H1 (cell line): ENCODE data around the gene CEP78. TPM values are rescaled to one million over a fixed set of nuclear protein-coding genes. Genes with fewer than 3 reads are reported as not detected.

Experiments used
- CTCF ChIA-PET: fragments of 300-600 bp; sonication (Branson Sonifier 250); formaldehyde crosslinking; loops from one replicate; lab custom pipeline; 2021; ENCODE audit not compliant: partially characterized antibody; lab: Charles Lee
- POLR2A ChIA-PET: fragments of 300-600 bp; sonication (Branson Sonifier 250); formaldehyde crosslinking; loops from one replicate; lab custom pipeline; 2021; ENCODE audit warnings: inconsistent platforms; ENCODE audit not compliant: partially characterized antibody; lab: Charles Lee
- DNase-seq, 2 experiments: peaks; one replicate each; pipeline versions ENCODE4 v3.0.0 to v3.0.0-alpha.2; 2010 to 2022; ENCODE audit warnings: low spot score in 2 of 2, low read depth in 1 of 2, mixed read lengths in 1 of 2
- FAIRE-seq: peaks from 2 replicates; lab custom pipeline; 2011; peaks lifted over from hg19 to GRCh38; lab: Jason Lieb, UNC
- H2AFZ ChIP-seq: 2 replicates; pipeline ENCODE4 v1.8.1; 2012; ENCODE audit warnings: low read length, inconsistent platforms
- H2AK5ac ChIP-seq: 2 replicates; pipeline ENCODE4 v1.6.1; 2013; ENCODE audit warnings: low read depth, low read length
- H2BK120ac ChIP-seq: replicated peaks from 2 replicates; pipeline ENCODE3; 2013; ENCODE audit warnings: low read depth, low read length, inconsistent platforms
- H2BK12ac ChIP-seq: 2 replicates; pipeline ENCODE4 v1.6.1; 2013; ENCODE audit warnings: low read depth, low read length
- H2BK15ac ChIP-seq: 2 replicates; pipeline ENCODE4 v1.6.1; 2013; ENCODE audit warnings: low read length
- H2BK20ac ChIP-seq: 2 replicates; pipeline ENCODE4 v1.6.1; 2013; ENCODE audit warnings: low read length
- H2BK5ac ChIP-seq: 2 replicates; pipeline ENCODE4 v1.6.1; 2013; ENCODE audit warnings: low read depth, low read length
- H3K14ac ChIP-seq: 2 replicates; pipeline ENCODE4 v1.6.1; 2013; ENCODE audit warnings: inconsistent platforms; ENCODE audit not compliant: insufficient read length
- H3K18ac ChIP-seq: 2 replicates; pipeline ENCODE4 v1.6.1; 2013; ENCODE audit warnings: low read length; ENCODE audit errors: extremely low read depth
- H3K23ac ChIP-seq: 2 replicates; pipeline ENCODE4 v1.6.1; 2013; ENCODE audit warnings: inconsistent platforms; ENCODE audit not compliant: insufficient read length
- H3K23me2 ChIP-seq: 2 replicates; pipeline ENCODE4 v1.6.1; 2013; ENCODE audit warnings: low read depth, low read length
- H3K27ac ChIP-seq: 2 replicates; pipeline ENCODE4 v1.6.1; 2011; ENCODE audit warnings: low read depth, low read length, inconsistent platforms
- H3K27me3 ChIP-seq, 4 experiments: replicated peaks in 1 of 4; 1 replicate in 1 of 4; 2 replicates in 3 of 4; pipeline versions ENCODE4 v1.6.1 to v1.8.1; 2011 to 2013; ENCODE audit warnings: low read length in 3 of 4, mild to moderate bottlenecking in 3 of 4, inconsistent platforms in 2 of 4, mixed read lengths in 2 of 4, moderate library complexity in 1 of 4; ENCODE audit not compliant: control insufficient read depth in 3 of 4, insufficient read depth in 3 of 4; ENCODE audit errors: extremely low read depth in 1 of 4
- H3K36me3 ChIP-seq, 4 experiments: 2 replicates each; pipeline versions ENCODE4 v1.6.1 to v1.8.1; 2011 to 2013; ENCODE audit warnings: mild to moderate bottlenecking in 4 of 4, low read length in 3 of 4, moderate library complexity in 2 of 4, control low read depth in 1 of 4, inconsistent platforms in 1 of 4; ENCODE audit not compliant: insufficient read depth in 4 of 4, control insufficient read depth in 2 of 4
- H3K4ac ChIP-seq: replicated peaks from 2 replicates; pipeline ENCODE3; 2013; ENCODE audit warnings: low read length, low read depth, mixed read lengths, inconsistent platforms; ENCODE audit not compliant: insufficient read length
- H3K4me1 ChIP-seq, 4 experiments: replicated peaks in 1 of 4; 1 replicate in 1 of 4; 2 replicates in 3 of 4; pipeline versions ENCODE4 v1.6.1 to v1.8.1; 2011 to 2013; ENCODE audit warnings: low read length in 3 of 4, inconsistent platforms in 2 of 4, mixed read lengths in 1 of 4; ENCODE audit not compliant: insufficient read depth in 4 of 4, control insufficient read depth in 3 of 4
- H3K4me2 ChIP-seq, 2 experiments: 2 replicates each; pipeline versions ENCODE4 v1.6.1 to v1.8.1; 2011 to 2013; ENCODE audit warnings: low read depth in 2 of 2, low read length in 2 of 2, control low read depth in 1 of 2, inconsistent platforms in 1 of 2, mild to moderate bottlenecking in 1 of 2; ENCODE audit not compliant: insufficient read depth in 1 of 2
- H3K4me3 ChIP-seq, 4 experiments: fragments of 200-600, 300-600 bp in 1 of 4; sonication (generic), shearing (Covaris generic), sonication (Bioruptor Twin) in 1 of 4; 2 replicates each; pipeline versions ENCODE4 v1.5.1 to v1.8.1; 2011 to 2016; ENCODE audit warnings: low read length in 4 of 4, low read depth in 3 of 4, control low read depth in 2 of 4, inconsistent platforms in 2 of 4, mild to moderate bottlenecking in 2 of 4, mixed read lengths in 1 of 4, moderate library complexity in 1 of 4; ENCODE audit not compliant: insufficient read depth in 2 of 4; ENCODE audit errors: extremely low read depth in 1 of 4
- H3K56ac ChIP-seq: replicated peaks from 2 replicates; pipeline ENCODE3; 2013; ENCODE audit warnings: low read depth, mild to moderate bottlenecking, mixed read lengths, low read length, inconsistent platforms; ENCODE audit not compliant: insufficient read length
- H3K79me1 ChIP-seq: 2 replicates; pipeline ENCODE4 v1.6.1; 2013; ENCODE audit warnings: low read depth, low read length, control low read depth
- H3K79me2 ChIP-seq, 2 experiments: 2 replicates each; pipeline versions ENCODE4 v1.6.1 to v1.8.1; 2012 to 2013; ENCODE audit warnings: low read length in 2 of 2, mild to moderate bottlenecking in 2 of 2, inconsistent platforms in 1 of 2; ENCODE audit not compliant: insufficient read depth in 2 of 2, control insufficient read depth in 1 of 2
- H3K9ac ChIP-seq, 4 experiments: replicated peaks in 1 of 4; 1 replicate in 1 of 4; 2 replicates in 3 of 4; pipeline versions ENCODE4 v1.6.1 to v1.8.1; 2011 to 2013; ENCODE audit warnings: low read depth in 3 of 4, low read length in 3 of 4, control low read depth in 2 of 4, mild to moderate bottlenecking in 2 of 4, moderate library complexity in 2 of 4, inconsistent platforms in 1 of 4; ENCODE audit errors: extremely low read depth in 1 of 4
- H3K9me3 ChIP-seq, 2 experiments: 2 replicates each; pipeline versions ENCODE4 v1.6.1 to v1.8.1; 2012 to 2013; ENCODE audit warnings: mild to moderate bottlenecking in 2 of 2, moderate library complexity in 2 of 2, control low read depth in 1 of 2, inconsistent platforms in 1 of 2, low read depth in 1 of 2, low read length in 1 of 2, mixed read lengths in 1 of 2; ENCODE audit not compliant: insufficient read depth in 2 of 2
- H4K20me1 ChIP-seq, 2 experiments: replicated peaks in 1 of 2; 2 replicates each; pipeline versions ENCODE3 to v1.8.1; 2011 to 2013; ENCODE audit warnings: inconsistent platforms in 2 of 2, low read length in 2 of 2, mild to moderate bottlenecking in 1 of 2; ENCODE audit not compliant: insufficient read depth in 2 of 2, control insufficient read depth in 1 of 2
- H4K5ac ChIP-seq: 2 replicates; pipeline ENCODE4 v1.6.1; 2013; ENCODE audit warnings: low read length, low read depth, mixed read lengths, inconsistent platforms; ENCODE audit not compliant: insufficient read length
- H4K8ac ChIP-seq: 2 replicates; pipeline ENCODE4 v1.8.0; 2013; ENCODE audit warnings: mild to moderate bottlenecking, moderate library complexity, low read length, inconsistent platforms; ENCODE audit not compliant: insufficient read depth; ENCODE audit errors: extremely low read depth
- H4K91ac ChIP-seq: replicated peaks from 2 replicates; pipeline ENCODE3; 2013; ENCODE audit warnings: low read length, mixed read lengths, inconsistent platforms; ENCODE audit not compliant: insufficient read length
- CHD1 ChIP-seq: IDR thresholded peaks from 2 replicates; pipeline ENCODE4 v1.6.1; 2012; ENCODE audit warnings: low read depth, low read length, improper control_type of control experiment
- KDM1A ChIP-seq: fragments of 200-600, 300-600 bp; sonication (generic); IDR thresholded peaks from 2 replicates; pipeline ENCODE4 v1.7.1; 2016; ENCODE audit warnings: mild to moderate bottlenecking, low read length, borderline replicate concordance
- MAFK ChIP-seq: IDR thresholded peaks from 2 replicates; pipeline ENCODE4 v1.6.1; 2012; ENCODE audit warnings: low read depth, mild to moderate bottlenecking, improper control_type of control experiment, low read length
- SAP30 ChIP-seq: fragments of 300-600 bp; sonication (generic); IDR thresholded peaks from 2 replicates; pipeline ENCODE4 v1.7.1; 2012; ENCODE audit warnings: low read length, moderate library complexity, mild to moderate bottlenecking, inconsistent platforms; ENCODE audit not compliant: insufficient read depth, insufficient replicate concordance
- SIN3A ChIP-seq, 2 experiments: IDR thresholded peaks in 1 of 2; conservative IDR thresholded peaks in 1 of 2; 2 replicates each; pipeline ENCODE4 v1.6.1; 2011 to 2012; ENCODE audit warnings: low read length in 2 of 2, improper control_type of control experiment in 1 of 2, low read depth in 1 of 2, mild to moderate bottlenecking in 1 of 2
- WGBS, 2 experiments: shearing (Covaris generic) in 1 of 2; methylation state at CpG; one replicate each; pipeline versions ENCODE4 v1.1.6 to v1.1.7; 2013 to 2015; ENCODE audit warnings: low lambda C conversion rate in 2 of 2, mixed read lengths in 2 of 2, inconsistent platforms in 1 of 2, low coverage in 1 of 2, missing lambda C conversion rate in 1 of 2; ENCODE audit not compliant: insufficient replicate concordance in 2 of 2, insufficient coverage in 1 of 2, insufficient read length in 1 of 2; ENCODE audit errors: extremely low coverage in 1 of 2, missing lambda C conversion rate in 1 of 2; 5-methylcytosine and 5-hydroxymethylcytosine counted together
- polyA plus RNA-seq, 7 experiments: library from polyadenylated mRNA; depleted of rRNA in 3 of 7; stranded (reverse) in 5 of 7; unstranded in 2 of 7; fragments of >200 nt in 5 of 7; fragments of 200-250 nt in 2 of 7; gene quantifications; 1 replicate in 5 of 7; 2 replicates in 1 of 7; 4 replicates in 1 of 7; pipeline versions ENCODE4 v1.2.1 to v1.2.3, GENCODE V29; 2011 to 2013; ENCODE audit warnings: missing spikeins in 2 of 7, mixed read lengths in 2 of 7
- total RNA-seq: library from RNA; stranded (reverse); fragmentation: NEBNext Ultra II Directional; extraction: Animal tissue kit (Norgen Biotek cat#: 25700); gene quantifications from 2 replicates; pipeline ENCODE4 v1.2.1, GENCODE V29; 2021

Gene CEP78
- total and polyA plus RNA-seq, 2 of the 8 experiments (the other 6 are each of a cell fraction or from before 2014, with no cell fraction given) = 10.3 to 40.9 TPM

GRCh38 chr9:78245401-78245800 lies 9.5 kb downstream of the CEP78 start:
- H3K79me2 ChIP-seq = no peaks in the 10 kb centered on the region
- no peak overlapping the region for H3K4ac ChIP-seq
- DNase-seq (no peak), FAIRE-seq (no peak)
- no peak overlapping the region for H3K4me3 ChIP-seq
- H2AK5ac ChIP-seq = no peak overlapping the region
- WGBS, 2 experiments = 100% methylated on average over 1 of the region's 1 CpG; no CpG with 5 or more reads in 1 of the 2 experiments
- no peak overlapping the region for H3K56ac ChIP-seq
- H3K36me3 ChIP-seq = peaks cover 0 to 45% (median 16%) of the 10 kb centered on the region in 4 experiments
- no peak overlapping the region for H2BK20ac ChIP-seq
- no peak overlapping the region for H2BK15ac ChIP-seq
- no peak overlapping the region for H2BK12ac ChIP-seq
- no peak overlapping the region for H3K4me2 ChIP-seq
- H4K5ac ChIP-seq = no peak overlapping the region
- H2AFZ ChIP-seq = no peak overlapping the region
- H3K9ac ChIP-seq = no peak overlapping the region
- no peaks in the 10 kb centered on the region for H3K79me1 ChIP-seq
- no peaks in the 10 kb centered on the region for H3K27me3 ChIP-seq
- H3K9me3 ChIP-seq = no peaks in the 10 kb centered on the region
- CTCF ChIA-PET = no interaction called here
- H3K23me2 ChIP-seq = no peaks in the 10 kb centered on the region
- H4K8ac ChIP-seq = no peak overlapping the region
- H3K4me1 ChIP-seq = no peaks in the 10 kb centered on the region
- H2BK120ac ChIP-seq = no peak overlapping the region
- no peak overlapping the region for H4K91ac ChIP-seq
- no peak overlapping the region for H3K27ac ChIP-seq
- no peak overlapping the region for H3K23ac ChIP-seq
- H3K14ac ChIP-seq = no peak overlapping the region
- H3K18ac ChIP-seq = no peak overlapping the region
- TF ChIP-seq SAP30 = no peak
- no peak for TF ChIP-seq MAFK
- no peak for TF ChIP-seq SIN3A (conservative IDR thresholded peaks at IDR 0.05 in 1 of 2, IDR thresholded peaks at IDR 0.05 in 1 of 2; ENCODE audit: low read depth in 1 of 2, low read length in 2 of 2)
- TF ChIP-seq KDM1A = no peak
- TF ChIP-seq CHD1 = no peak
- POLR2A ChIA-PET = interaction anchor here (1.3 kb wide), 1 partner anchor 52 kb away, joined by 5 read pairs; the partner anchor contains the start of gene PSAT1
- no peak overlapping the region for H2BK5ac ChIP-seq
- H4K20me1 ChIP-seq = peaks cover 0 to 2% of the 10 kb centered on the region in 2 experiments
